Stimulated activated CD4-positive, alpha-beta T cell treated with anti-CD3 and anti-CD28 coated beads, Interleukin-12 subunit alpha, Interleukin-12 subunit beta, amount 100 ng/mL, for 48 hours (primary cell): ENCODE measurements around the gene NAT14.

Experiments
- DNase-seq, 3 donors: peaks; one replicate each; pipeline ENCODE4 v3.0.0-alpha.2; 2020; ENCODE audit warnings: low read depth in 2 of 3, low spot score in 1 of 3

NAT14 gene

DNA sequence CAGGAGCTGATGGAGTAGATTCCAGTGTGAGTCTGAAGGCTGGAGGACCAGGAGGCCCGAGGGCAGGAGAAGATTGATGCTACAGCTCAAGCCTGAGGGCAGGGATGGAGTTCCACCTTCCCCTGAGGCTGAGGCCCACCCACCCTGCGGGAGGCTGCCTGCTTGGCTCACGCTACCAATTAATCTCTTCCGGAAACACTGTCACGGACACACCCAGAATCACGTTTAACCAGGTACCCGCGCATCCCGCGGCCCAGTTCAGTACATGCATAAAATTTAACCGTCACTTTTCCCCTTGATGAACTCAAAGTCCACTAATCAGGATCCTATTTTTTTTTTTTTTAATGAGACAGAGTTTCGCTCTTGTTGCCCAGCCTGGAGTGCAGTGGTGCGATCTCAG is 13.7 kb upstream of the NAT14 start:
- no peak for DNase-seq

DNA sequence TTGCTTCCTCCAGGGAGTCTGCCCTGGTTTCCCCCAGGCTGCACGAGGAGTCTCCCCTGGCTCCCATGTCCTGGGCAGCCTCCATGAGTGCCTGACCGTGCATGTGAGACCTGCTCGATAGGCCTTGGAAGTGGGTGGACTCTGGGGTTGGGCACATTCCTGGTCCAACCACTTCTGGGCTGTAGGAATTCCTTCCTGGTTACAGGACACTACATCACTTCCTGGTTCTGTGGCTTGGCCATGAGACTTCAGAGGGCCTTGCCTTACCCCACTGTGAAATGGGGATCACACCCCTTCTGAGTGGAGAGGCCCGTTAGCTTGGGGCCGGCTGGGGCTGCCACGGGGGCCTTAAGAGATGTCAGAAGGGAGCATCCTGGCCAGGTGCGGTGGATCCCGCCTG is 12.5 kb upstream of the NAT14 start:
- no peak for DNase-seq

DNA sequence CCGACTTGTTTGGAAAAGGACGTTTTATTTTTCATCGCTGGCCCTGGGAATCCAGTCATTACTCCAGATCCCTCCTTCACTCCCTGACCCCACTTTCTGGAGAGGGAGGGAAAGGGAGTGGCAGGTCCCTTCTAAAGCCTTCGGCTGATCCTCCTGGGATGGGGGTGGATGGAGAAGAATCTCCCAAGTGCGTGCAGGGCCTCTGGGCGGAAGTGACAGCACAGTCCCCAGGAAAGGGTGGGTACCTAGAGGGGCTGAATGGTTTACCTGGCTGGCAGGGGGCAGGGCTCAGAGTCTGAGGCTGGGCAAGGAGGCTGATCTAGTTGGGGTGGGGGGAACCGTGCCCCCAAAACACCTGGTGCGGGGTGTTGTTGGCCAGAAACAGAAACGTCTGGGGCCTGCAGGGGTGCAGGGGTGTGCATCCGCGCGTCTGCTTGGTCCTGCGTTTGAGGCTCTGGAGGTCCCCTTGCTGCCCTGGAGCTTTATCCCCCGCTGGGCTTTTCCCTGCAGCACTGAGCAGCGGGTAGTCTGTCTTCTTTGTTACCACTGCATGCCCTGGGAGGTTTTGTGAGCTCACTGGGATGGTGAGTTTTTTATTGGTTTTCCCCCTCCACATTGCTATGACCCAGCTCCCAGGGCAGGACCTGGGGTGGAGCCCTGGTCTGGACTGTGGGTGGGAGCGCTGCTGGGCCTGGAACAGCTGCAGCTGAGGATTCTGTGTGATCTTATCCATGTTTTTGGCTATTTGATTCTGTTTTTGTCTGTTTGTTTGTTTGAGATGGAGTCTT is 11.6 kb upstream of the NAT14 start:
- DNase-seq = no peak

DNA sequence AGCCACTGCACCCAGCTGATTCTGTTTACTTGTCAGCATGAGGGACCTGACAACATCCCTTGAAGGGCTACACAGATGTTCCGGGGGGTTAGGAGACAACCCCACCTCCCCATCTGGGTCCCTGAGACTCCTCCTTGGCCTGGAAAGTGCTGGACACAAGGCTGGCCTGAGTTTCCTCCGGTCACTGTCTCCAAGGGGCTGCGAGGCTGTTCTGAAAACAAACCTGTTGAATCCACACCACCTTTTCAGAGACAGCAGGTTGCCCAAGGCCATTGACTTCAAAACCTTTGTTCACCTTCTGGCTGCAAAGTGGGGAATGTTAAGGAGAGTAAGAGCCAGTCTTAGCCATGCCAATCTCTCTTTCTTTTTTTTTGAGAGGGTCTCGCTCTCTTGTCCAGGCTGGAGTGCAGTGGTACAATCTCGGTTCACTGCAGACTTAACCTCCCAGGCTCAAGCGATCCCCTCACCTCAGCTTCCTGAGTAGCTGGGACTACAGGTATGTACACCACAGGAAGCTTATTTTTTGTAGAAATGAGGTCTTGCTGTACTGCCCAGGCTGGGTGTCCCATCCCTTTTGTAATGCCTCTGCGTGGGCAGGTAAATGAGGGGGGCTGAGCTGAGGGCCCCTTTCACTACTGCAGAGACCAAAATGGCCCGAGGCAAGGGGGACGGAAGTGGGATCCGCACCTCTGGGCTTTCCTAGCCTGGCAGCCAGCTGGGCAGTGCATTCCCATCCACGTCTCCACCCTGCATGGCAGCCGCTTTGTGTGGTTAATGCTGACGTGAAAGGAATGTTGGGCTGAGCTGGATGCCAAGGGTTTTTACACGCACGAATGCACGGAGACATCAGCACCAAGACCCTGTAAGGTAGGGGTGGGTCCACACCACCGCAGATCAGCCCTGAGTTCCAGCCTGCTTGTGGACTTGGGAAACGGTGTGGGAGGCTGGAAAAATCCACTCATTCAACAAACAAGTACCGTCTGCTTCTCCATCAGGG is 10.4 kb upstream of the NAT14 start:
- no peak for DNase-seq

DNA sequence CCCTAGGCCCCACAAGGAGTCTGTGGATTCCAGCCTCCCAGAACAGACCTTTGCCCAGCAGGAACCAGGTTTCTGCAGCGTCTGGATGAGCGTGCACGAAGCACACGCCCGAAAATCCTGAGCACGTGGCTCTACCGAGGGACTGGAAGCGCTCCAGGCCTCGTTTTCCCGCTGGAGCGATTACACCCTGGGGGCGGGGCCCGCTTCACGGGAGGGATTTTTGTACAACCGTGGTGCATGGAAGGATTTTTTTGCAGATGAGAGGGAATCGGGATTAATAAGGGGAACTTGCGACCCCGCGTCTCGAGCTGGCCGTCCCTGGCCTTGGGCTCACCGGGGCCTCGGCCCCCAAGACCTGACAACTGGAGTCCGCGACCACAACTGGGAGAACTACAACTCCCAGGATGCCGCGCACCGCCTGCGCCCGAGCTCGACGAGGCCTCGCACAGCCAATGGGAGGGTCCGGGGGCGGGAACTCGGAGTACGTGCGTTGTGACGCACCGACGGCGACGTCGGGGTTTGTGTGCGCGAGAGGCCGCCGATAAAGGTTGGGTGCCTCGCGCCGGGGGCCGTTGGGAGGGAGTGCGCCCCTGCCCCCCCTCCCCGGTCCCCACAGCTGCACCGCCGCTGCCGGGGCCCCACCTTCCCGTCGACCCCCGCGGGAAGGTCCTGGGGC is 8.8 kb upstream of the NAT14 start, which contains the start of gene ZNF628:
Gene ZNF628, plus strand, starts transcription at position 518 of the 676 bp plus-strand sequence. CDS start 3,294 bp downstream, outside the sequence.
- peak; percentile 95 to 99 (median 95) for DNase-seq

DNA sequence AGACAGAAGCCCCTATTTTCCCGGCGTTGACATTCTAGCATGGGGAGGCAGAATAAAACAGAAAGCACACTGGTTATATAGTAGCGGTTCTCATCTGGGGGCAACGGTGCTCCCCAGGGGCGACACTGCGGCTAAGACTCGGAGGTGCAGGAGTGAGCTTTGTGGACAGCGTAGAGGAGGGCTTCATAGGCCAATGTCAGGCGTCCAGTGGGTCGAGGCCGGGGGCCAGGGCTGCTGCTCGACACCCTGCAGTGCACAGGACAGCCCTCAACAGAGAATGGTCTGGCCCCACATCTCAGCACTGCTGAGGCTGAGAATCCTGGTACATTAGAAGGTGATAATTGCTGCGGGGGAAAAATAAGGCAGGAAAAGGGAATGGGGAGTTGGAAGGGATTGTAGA is 7.1 kb upstream of the NAT14 start:
- no peak for DNase-seq

DNA sequence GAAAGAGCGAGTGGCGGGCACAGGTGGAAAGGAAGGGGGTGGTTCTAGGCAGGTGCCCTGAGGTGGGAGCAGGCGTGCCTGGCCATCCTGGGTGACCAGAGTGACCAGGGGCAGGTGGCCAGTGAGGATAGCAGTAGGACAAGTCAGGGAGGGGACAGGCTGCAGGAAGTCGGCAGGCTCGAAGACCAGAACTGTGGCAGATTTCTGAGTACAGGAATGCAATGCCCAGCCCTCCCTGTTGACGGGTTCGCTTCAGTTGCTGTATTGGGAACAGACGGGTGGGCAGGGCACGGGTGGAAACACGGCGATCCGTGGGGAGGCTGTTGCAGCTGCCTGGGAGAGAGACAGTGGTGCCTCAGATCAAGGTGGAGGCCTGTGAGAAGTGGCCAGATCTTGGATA is 6.6 kb upstream of the NAT14 start:
- no peak for DNase-seq

DNA sequence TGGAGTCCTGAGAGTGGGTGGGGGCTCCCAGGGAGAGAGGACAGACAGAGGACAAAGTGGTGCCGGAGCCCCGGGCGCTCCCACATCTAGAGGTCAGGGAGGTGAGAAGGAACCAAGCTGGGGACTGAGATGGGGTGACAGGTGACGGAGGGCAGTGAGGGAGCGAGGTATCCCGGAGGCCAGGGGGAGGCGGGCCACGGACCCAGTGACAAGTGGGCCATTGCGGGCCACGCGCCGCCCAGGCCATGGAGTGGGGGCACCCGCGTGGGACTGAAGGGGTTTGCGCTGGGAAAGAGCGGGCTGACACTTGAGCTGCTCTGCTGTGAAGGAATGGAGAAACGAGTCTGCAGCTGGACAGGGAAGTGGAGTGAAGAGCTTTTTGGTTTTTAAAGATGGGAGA is 5.9 kb upstream of the NAT14 start:
- DNase-seq = no peak

DNA sequence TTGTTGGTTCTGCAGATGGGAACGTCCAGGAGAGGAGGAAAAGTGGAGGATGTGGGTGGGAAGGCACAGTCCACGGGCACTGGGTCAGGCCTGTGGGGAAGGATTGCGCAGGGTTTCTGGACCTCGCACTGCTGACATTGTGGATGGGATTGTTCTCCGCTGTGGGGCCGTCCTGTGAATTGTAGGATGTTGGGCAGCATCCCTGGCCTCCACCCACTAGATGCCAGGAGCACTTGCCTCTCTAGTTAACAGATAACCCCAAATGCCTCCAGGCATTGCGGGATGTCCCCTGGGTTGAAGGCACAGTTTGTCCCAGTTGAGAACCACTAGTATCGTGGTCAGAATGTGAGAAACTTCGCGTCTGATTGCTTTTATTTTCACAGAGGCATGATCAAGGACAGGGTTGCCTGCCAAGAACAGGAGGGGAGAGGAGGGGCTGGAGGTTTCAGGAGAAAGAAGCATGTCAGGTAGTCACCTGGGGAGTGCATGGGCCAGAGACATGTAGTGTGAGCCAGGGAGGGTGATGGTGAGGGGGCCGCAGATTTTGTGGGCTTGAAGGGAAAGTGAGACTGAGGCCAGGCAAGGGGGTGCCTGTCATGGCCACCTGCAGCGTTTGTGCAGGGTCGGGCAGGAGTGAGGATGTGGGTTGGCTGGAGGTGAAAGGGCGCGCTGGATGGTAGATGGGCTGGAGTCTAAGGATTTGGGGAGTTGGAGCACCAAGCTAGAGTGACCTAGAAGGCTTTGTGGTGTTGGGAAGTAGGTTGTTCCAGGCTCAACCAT is 5.3 kb upstream of the NAT14 start:
- DNase-seq = no peak

DNA sequence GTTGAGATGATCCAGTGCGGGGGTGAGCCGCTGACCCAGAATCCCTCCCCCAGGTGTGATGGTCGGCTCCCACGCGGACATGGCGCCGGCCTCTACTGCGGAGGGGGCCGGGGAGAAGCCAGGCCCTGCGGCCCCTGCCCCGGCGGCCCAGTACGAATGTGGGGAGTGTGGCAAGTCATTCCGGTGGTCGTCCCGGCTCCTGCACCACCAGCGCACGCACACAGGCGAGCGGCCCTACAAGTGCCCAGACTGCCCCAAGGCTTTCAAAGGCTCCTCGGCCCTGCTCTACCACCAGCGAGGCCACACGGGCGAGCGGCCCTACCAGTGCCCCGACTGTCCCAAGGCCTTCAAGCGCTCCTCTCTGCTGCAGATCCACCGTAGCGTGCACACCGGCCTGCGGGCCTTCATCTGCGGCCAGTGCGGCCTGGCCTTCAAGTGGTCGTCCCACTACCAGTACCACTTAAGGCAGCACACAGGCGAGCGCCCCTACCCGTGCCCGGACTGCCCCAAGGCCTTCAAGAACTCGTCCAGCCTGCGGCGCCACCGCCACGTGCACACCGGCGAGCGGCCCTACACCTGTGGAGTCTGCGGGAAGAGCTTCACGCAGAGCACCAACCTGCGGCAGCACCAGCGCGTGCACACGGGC is 3.7 kb upstream of the NAT14 start:
- DNase-seq = no peak

DNA sequence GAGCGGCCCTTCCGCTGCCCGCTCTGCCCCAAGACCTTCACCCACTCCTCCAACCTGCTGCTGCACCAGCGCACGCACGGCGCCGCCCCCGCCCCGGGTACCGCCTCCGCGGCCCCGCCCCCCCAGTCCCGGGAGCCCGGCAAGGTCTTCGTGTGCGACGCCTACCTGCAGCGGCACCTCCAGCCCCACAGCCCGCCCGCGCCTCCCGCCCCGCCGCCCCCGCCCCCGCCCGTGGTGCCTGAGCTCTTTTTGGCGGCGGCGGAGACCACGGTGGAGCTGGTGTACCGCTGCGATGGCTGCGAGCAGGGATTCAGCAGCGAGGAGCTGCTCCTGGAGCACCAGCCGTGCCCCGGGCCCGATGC is 3.2 kb upstream of the NAT14 start:
- DNase-seq = no peak

DNA sequence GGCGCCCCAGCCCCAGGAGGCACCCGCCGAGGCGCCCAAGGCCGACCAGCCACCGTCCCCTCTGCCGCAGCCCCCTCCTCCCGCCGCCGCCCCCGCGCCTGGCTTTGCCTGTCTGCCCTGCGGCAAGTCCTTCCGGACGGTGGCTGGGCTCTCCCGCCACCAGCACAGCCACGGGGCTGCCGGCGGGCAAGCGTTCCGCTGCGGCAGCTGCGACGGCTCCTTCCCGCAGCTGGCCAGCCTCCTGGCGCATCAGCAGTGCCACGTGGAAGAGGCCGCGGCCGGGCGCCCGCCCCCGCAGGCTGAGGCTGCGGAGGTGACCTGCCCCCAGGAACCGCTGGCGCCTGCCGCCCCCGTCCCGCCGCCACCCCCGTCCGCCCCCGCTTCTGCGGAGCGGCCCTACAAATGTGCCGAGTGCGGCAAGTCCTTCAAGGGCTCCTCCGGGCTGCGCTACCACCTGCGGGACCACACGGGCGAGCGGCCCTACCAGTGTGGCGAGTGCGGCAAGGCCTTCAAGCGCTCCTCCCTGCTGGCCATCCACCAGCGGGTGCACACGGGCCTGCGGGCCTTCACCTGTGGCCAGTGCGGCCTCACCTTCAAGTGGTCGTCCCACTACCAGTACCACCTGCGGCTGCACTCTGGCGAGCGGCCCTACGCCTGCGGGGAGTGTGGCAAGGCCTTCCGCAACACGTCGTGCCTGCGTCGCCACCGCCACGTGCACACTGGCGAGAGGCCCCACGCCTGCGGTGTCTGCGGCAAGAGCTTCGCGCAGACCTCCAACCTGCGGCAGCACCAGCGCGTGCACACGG is 2.6 kb upstream of the NAT14 start:
- DNase-seq = no peak

DNA sequence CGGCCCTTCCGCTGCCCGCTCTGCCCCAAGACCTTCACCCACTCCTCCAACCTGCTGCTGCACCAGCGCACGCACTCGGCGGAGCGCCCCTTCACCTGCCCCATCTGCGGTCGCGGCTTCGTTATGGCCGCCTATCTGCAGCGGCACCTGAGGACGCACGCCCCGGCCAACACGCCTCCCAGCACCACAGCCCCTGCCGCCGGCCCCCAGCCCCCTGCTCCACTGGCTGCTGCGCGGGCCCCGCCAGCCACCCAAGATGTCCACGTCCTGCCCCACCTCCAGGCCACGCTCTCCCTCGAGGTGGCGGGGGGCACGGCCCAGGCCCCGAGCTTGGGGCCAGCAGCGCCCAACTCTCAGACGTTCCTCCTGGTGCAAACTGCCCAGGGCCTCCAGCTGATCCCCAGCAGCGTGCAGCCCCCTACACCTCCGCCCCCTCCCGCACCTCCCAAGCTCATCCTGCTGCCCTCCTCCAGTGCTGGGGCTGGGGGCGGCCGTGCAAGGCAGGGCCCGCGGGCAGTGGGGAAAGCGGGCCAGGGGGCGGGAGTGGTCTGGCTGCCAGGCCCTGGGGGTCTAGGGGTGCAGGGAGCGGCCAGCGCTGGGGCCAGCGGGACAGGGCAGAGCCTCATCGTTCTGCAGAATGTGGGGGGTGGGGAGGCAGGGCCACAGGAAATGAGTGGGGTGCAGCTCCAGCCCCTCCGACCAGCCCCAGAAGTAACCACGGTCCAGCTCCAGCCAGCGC is 1.9 kb upstream of the NAT14 start:
- DNase-seq = no peak

DNA sequence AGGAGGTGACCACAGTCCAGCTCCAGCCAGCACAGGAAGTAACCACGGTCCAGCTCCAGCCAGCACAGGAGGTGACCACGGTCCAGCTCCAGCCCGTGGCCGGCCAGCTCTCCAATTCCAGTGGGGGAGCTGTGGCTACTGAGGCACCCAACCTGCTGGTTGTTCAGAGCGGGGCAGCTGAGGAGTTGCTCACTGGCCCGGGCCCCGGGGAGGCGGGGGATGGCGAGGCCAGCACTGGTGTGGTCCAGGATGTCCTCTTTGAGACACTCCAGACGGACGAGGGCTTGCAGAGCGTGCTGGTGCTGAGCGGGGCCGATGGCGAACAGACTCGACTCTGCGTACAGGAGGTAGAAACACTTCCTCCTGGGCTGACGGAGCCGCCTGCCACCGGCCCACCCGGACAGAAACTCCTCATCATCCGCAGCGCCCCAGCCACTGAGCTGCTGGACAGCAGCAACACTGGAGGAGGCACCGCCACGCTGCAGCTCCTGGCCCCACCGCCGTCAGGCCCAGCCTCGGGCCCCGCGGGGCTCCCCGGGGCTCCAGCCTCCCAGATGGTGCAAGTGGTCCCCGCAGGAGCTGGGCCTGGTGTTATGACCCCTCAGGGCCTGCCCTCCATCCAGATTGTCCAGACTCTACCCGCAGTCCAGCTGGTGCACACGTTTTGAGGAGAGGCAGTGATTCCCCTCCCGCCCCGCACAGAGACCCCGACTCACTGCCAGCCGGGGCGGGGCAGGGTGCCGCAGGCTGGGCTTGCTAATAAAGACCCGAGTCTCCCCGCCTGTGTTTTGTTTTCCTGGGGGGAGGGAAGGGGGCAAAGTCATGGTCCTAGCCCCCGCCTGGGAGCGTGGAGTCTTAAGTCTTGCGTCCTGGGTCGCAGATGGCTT is 1.0 kb upstream of the NAT14 start:
- DNase-seq = no peak

DNA sequence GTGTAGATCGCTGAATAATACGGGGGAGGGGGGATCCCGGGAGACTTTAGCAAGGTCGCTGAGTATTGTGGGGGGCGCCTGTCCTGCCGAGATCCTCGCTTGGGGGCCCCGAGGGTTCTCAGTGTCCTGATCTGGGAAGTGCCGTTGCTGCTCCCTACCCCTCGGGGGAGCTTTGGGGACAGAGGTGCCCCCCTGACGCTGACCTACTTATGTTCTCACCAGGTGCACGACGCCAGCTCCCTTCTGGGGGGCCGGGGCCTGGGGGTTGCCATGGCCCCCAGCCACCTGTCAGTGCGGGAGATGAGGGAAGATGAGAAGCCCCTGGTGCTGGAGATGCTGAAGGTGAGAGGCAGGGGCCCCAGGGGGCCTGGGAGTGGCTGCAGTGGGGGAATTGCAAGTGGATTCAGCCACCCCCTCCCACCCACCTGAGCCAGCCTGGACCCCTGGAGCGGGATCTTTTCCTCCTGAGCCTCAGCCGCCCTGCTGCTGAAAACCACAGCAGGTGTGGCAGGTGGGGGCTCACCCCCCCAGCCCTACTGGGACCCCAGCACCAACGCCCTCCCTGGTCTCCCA is 537 bp downstream of the NAT14 start:
- DNase-seq = no peak

DNA sequence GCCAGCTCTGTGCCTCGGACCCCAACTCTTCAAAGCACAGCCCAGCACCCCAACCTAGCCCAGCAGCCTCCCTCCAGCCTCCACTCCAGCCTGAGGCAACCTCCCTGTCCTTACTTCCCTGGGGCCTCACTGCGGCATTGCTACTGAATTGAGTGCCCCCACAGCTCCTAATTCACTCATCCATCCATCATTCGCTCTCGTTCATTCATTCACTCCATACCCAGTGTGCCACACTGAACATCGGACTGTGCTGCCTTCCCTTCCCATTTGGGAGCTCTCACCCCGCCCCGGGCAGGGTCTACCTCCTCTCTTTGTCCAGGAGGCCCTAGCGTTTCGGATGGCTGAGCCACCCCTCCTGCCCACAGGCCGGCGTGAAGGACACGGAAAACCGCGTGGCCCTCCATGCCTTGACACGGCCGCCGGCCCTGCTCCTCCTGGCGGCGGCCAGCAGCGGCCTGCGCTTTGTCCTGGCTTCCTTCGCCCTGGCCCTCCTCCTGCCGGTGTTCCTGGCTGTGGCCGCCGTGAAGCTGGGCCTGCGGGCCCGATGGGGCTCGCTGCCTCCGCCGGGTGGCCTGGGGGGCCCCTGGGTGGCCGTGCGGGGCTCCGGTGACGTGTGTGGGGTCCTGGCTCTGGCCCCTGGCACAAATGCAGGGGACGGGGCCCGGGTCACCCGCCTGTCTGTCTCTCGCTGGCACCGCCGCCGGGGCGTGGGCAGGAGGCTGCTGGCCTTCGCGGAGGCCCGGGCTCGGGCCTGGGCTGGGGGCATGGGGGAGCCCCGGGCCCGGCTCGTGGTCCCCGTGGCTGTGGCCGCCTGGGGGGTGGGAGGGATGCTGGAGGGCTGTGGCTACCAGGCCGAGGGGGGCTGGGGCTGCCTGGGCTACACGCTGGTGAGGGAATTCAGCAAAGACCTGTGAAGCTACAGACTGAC is 1.3 kb downstream of the NAT14 start:
- DNase-seq = no peak
